ENCODE measurements around the gene DIPK1B. TPM values are rescaled to one million over a fixed set of nuclear protein-coding genes. Genes with fewer than 3 reads are reported as not detected.

Gene DIPK1B
- total and polyA plus RNA-seq, 10 of the 15 experiments (the other 5 are each of a cell fraction or from before 2014, with no cell fraction given) = 0.08 to 0.28 (median 0.13) TPM; not detected in 3

- Histone ChIP-seq H3K79me2 (ENCODE audit: control insufficient read depth, insufficient read depth, low read length) (no peaks in the 10 kb centered on the region), H3K4me3 (no peak overlapping the region), H3K4me2 (ENCODE audit: control insufficient read depth, insufficient read depth) (no peak overlapping the region), H3K9me3 (replicated peaks; ENCODE audit: control insufficient read depth, insufficient read depth, low read length) (no peaks in the 10 kb centered on the region), H3K4me1 (ENCODE audit: control insufficient read depth, insufficient read depth, low read length) (no peaks in the 10 kb centered on the region), H4K20me1 (ENCODE audit: control insufficient read depth, insufficient read depth) (no peaks in the 10 kb centered on the region), H3K9ac (ENCODE audit: control insufficient read depth, insufficient read depth, low read length) (no peak overlapping the region), H3K36me3 (ENCODE audit: control insufficient read depth in 2 of 2, insufficient read depth in 2 of 2, low read length in 1 of 2) (no peaks in the 10 kb centered on the region), H3K27me3 (replicated peaks in 1 of 2; ENCODE audit: control insufficient read depth in 2 of 2, insufficient read depth in 2 of 2, low read length in 1 of 2) (peaks cover 2 to 7% of the 10 kb centered on the region in 2 experiments), H3K27ac (ENCODE audit: control insufficient read depth, insufficient read depth) (no peak overlapping the region), H2AFZ (ENCODE audit: control insufficient read depth, low read depth, low read length) (no peak overlapping the region)
- ChIA-PET RAD21 (ENCODE audit: unreplicated experiment) (no interaction called here), POLR2A (no interaction called here), SMC1A (ENCODE audit: uncharacterized antibody, unreplicated experiment) (no interaction called here), CTCF (no interaction called here)
- no peak for ATAC-seq
- intact Hi-C loops (cut with micrococcal nuclease; ENCODE audit: unreplicated experiment) = no loop called here
- in situ Hi-C loops (cut with MboI) = no loop called here
- FAIRE-seq = no peak
- no peak for DNase-seq (ENCODE audit: low read depth, low spot score)
- BruUV-seq (replicated peaks) = no TSS peak
- 1% methylated on average over 8 of the region's 8 CpGs for WGBS (ENCODE audit: insufficient coverage, insufficient replicate concordance, low lambda C conversion rate, missing lambda C conversion rate)
- TF ChIP-seq YBX1 (IDR thresholded peaks at IDR 0.05) (no peak), EZH2 (IDR thresholded peaks at IDR 0.05; ENCODE audit: borderline replicate concordance, control insufficient read depth, low read depth, low read length) (no peak), TARDBP (IDR thresholded peaks at IDR 0.05; ENCODE audit: borderline replicate concordance) (no peak), E2F8 (IDR thresholded peaks at IDR 0.05; ENCODE audit: low read depth, partially characterized antibody) (no peak), POLR2AphosphoS5 (IDR thresholded peaks at IDR 0.05; ENCODE audit: low read length) (no peak), SMC3 (IDR thresholded peaks at IDR 0.05; ENCODE audit: borderline replicate concordance, low read length) (no peak), BCL11A (IDR thresholded peaks at IDR 0.05; ENCODE audit: low read depth, low read length) (no peak), BHLHE40 (IDR thresholded peaks at IDR 0.05; ENCODE audit: borderline replicate concordance in 1 of 2, low read depth in 2 of 2, low read length in 1 of 2) (no peak), ZBTB11 (CRISPR knock-in tag; IDR thresholded peaks at IDR 0.05) (no peak), SUZ12 (IDR thresholded peaks at IDR 0.05; ENCODE audit: unreplicated experiment) (no peak), SRF (IDR thresholded peaks at IDR 0.05; ENCODE audit: low read depth in 2 of 2, low read length in 2 of 2) (no peak), BRCA1 (IDR thresholded peaks at IDR 0.05; ENCODE audit: low read depth, low read length) (no peak), MXI1 (IDR thresholded peaks at IDR 0.05; ENCODE audit: low read depth, low read length) (no peak), SIN3A (IDR thresholded peaks at IDR 0.05; ENCODE audit: low read depth, low read length) (no peak)
- TF ChIP-seq, protein P1, sequence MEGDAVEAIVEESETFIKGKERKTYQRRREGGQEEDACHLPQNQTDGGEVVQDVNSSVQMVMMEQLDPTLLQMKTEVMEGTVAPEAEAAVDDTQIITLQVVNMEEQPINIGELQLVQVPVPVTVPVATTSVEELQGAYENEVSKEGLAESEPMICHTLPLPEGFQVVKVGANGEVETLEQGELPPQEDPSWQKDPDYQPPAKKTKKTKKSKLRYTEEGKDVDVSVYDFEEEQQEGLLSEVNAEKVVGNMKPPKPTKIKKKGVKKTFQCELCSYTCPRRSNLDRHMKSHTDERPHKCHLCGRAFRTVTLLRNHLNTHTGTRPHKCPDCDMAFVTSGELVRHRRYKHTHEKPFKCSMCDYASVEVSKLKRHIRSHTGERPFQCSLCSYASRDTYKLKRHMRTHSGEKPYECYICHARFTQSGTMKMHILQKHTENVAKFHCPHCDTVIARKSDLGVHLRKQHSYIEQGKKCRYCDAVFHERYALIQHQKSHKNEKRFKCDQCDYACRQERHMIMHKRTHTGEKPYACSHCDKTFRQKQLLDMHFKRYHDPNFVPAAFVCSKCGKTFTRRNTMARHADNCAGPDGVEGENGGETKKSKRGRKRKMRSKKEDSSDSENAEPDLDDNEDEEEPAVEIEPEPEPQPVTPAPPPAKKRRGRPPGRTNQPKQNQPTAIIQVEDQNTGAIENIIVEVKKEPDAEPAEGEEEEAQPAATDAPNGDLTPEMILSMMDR (IDR thresholded peaks at IDR 0.05 in 2 of 3, conservative IDR thresholded peaks at IDR 0.05 in 1 of 3; ENCODE audit: control insufficient read depth in 2 of 3, extremely low read depth in 1 of 3, insufficient read depth in 1 of 3, low read depth in 3 of 3, low read length in 3 of 3) = no peak
Observed at GRCh38 chr9:136714893-136715274, 2.5 kb downstream of the DIPK1B start.

All from GM12878 (cell line).